ENCODE results near the gene XXYLT1.

XXYLT1 gene

DNA sequence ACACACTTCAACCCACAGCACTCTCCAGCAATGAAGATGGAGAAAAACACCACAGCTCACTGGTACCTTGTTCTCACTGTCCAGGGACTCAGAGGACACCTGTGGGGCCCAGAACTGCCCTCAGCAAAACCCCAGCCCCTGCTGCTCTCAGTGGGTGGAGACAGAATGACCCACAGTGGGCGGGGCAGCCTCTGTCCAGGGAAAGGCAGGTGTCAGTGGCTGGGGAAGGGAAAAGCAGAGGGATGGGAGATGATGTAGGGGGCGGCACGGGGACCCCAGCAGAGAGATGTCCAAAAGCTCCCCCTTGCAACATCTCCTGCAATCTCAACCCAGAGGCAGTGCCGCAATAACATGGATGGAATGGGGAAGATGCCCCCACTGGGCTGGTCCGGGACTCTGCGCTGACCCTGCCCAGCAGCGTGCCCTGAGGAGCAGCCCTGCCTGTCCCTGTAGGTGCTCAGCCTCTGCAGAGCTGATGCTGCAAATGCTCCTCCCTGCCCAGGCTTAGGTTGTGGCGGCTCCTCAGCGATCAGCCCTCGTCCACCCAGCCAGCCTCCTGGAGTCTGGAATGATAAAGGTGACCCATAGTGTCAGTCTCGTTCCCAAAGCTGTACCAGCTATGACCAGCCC, 193.9 kb downstream of the XXYLT1 start:
- Mint-ChIP-seq H3K36me3 (ENCODE audit: low read depth) (no peaks in the 10 kb centered on the region), H3K9me3 (no peaks in the 10 kb centered on the region), H3K27me3 (ENCODE audit: low read depth, poor library complexity) (no peaks in the 10 kb centered on the region), H3K4me1 (peaks cover 71% of the 10 kb centered on the region), H3K4me3 (no peak overlapping the region), H3K27ac (no peak overlapping the region)
- TF ChIP-seq CTCF (IDR thresholded peaks at IDR 0.05): no peak
- no peak for DNase-seq

DNA sequence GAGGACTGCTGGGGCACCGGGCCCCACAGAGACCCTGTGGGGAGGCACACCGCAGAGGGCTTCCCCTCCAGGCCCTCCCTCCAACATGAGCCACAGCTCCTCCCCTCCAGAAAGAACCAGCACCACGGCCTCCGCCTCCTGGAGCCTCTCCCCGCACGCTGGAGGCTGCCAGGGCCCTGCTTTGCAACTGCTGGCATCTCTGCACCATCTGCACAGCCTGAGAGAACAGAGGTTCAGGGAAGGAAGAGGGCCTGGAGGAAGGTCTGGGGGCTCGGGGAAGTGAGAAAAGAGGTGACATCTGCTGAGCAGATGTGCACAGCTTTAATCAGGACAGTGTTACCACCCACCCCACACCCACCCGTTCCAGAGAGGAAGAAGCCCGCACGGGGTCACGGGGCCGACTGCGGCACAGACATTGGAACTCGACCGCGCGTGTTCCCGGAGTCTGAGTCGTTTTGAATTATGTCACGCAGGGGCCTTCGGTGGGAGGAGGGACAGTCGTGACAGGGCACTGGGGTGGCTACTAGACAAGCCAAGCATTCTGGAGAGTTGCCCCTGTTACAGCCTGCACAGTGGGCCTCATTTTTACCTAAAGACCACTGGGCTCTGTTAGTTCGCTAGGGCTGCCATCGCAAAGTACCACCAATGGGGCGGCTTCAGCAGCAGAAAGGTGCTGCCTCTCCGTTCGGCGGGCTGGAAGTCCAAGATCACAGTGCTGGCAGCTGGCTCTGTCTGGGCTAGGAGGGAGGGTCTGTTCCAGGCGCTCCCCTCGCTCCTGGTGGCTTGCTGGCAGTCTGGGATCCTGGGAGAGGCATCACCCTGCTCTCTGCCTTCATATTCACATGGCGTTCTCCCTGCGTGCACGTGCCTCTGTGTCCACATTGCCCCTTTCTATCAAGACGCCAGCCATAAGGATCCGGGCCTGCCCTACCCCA, 194.8 kb downstream of the XXYLT1 start:
- Mint-ChIP-seq H3K4me1 (peaks cover 71% of the 10 kb centered on the region), H3K27me3 (ENCODE audit: low read depth, poor library complexity) (no peaks in the 10 kb centered on the region), H3K36me3 (ENCODE audit: low read depth) (no peaks in the 10 kb centered on the region), H3K4me3 (no peak overlapping the region), H3K27ac (no peak overlapping the region), H3K9me3 (no peaks in the 10 kb centered on the region)
- no peak for DNase-seq
- TF ChIP-seq CTCF (IDR thresholded peaks at IDR 0.05): no peak

DNA sequence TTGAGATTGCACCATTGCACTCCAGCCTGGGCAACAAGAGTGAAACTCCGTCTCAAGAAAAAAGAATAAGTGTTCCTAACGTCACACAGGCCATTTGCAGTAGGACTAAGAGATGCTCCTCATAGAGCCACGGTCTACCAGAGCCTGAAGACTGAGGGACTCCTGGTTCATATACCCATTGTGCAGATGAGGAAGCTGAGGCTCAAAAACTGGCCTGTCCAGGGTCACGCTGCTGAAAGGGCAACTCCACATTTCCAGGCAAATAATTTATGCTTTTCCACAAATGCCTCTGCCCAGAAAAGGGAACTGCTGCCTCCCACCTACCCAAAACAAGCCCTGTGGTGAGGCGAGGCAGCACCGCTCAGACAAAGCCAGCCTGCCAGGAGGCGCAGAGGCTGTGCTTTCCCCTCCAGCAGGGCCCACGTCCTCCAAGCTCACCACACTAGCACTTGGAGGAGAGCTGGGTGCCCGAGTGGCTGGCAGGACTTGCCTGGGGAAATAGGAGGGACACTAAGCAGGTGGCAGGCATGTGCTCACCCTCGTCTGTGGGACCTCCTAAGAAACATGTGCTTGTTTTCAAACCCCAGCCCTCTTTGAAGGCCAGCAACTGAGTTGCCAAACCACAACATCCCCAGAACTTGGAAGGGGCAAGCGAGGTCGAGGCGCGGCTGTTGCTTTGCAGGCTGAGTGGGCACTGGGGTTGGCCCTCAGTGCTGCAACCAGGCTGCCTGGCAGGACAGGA, 195.6 kb downstream of the XXYLT1 start:
- DNase-seq: no peak
- Mint-ChIP-seq H3K27ac (no peak overlapping the region), H3K36me3 (ENCODE audit: low read depth) (no peaks in the 10 kb centered on the region), H3K4me3 (no peak overlapping the region), H3K4me1 (peaks cover 69% of the 10 kb centered on the region), H3K27me3 (ENCODE audit: low read depth, poor library complexity) (no peaks in the 10 kb centered on the region), H3K9me3 (no peaks in the 10 kb centered on the region)
- TF ChIP-seq CTCF (IDR thresholded peaks at IDR 0.05): no peak

DNA sequence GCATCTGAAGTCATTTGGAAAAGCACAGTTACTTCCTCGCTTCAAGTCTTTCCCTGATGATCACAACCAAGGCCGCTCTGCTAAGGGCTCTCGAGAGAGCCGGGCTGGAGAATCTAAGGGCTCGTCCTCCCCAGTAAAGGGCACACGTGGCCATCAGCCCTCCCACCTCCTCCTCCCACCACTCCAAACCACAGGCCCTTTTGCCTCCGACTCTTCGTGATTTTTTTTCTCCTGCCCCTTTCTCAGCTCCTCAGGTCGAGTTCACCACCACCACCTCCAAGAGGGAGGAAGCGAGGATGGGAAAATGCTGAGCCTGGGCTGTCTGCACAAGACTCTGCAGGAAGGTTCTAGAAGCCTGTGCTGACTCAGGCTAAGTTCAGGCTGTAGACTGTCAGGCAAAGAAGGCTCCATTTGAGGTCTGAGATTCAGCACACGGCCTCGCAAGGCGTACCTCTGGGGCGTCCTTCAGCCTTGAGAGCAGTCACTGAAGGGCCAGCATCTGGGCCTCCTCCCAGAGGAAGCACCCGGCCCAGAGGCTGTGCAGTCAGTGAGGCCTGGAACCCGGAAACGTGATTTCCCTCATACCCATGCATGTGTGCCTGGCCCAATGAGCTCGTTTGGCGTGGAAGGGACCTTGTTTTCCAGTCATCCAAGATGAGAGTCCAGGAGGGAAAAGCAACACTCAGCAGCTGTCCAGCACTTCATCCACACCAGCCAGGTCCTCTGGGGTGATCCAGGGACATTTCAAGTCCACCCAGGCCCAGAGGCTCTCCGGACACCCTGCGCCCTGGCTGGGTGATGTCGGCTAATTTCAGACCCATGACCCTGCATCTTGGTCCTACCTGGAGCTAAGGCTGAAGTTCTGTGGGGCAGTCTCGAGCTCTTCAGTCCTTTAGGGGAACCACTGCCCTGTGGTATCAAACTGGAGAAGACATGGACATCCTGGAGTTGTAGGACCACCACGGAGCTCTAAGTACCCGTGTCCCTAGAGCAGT, 196.8 kb downstream of the XXYLT1 start:
- no peak overlapping the region for H3K27ac Mint-ChIP-seq
- no peak for DNase-seq
- TF ChIP-seq CTCF (IDR thresholded peaks at IDR 0.05): no peak
- peaks cover 57% of the 10 kb centered on the region for H3K4me1 Mint-ChIP-seq
- no peaks in the 10 kb centered on the region for H3K9me3 Mint-ChIP-seq
- no peak overlapping the region for H3K4me3 Mint-ChIP-seq
- H3K27me3 Mint-ChIP-seq (ENCODE audit: low read depth, poor library complexity): no peaks in the 10 kb centered on the region
- H3K36me3 Mint-ChIP-seq (ENCODE audit: low read depth): peaks cover 5% of the 10 kb centered on the region

- peaks cover 16% of the 10 kb centered on the region for H3K36me3 Mint-ChIP-seq (ENCODE audit: low read depth)
- H3K4me1 Mint-ChIP-seq: peaks cover 49% of the 10 kb centered on the region
- H3K4me3 Mint-ChIP-seq: no peak overlapping the region
- no peak for DNase-seq
- TF ChIP-seq CTCF (IDR thresholded peaks at IDR 0.05): no peak
- H3K9me3 Mint-ChIP-seq: no peaks in the 10 kb centered on the region
- no peak overlapping the region for H3K27ac Mint-ChIP-seq
- no peaks in the 10 kb centered on the region for H3K27me3 Mint-ChIP-seq (ENCODE audit: low read depth, poor library complexity)
Measured at GRCh38 chr3:195072916-195073564, 197.9 kb downstream of the XXYLT1 start.

All from nephron progenitor cell (in vitro differentiated cells).